HG02852 (cell line): ENCODE results near the gene GABRE.

Experiments used
- ATAC-seq: cut with Tn5 transposase; IDR thresholded peaks from one replicate; pipeline ENCODE4 v1.9.1; 2021; ENCODE audit warnings: mild to moderate bottlenecking, moderate library complexity; ENCODE audit not compliant: unreplicated experiment

Gene GABRE, protein sequence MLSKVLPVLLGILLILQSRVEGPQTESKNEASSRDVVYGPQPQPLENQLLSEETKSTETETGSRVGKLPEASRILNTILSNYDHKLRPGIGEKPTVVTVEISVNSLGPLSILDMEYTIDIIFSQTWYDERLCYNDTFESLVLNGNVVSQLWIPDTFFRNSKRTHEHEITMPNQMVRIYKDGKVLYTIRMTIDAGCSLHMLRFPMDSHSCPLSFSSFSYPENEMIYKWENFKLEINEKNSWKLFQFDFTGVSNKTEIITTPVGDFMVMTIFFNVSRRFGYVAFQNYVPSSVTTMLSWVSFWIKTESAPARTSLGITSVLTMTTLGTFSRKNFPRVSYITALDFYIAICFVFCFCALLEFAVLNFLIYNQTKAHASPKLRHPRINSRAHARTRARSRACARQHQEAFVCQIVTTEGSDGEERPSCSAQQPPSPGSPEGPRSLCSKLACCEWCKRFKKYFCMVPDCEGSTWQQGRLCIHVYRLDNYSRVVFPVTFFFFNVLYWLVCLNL

GRCh38 chrX:151974336-151975227 is at the start of gene GABRE:
Gene GABRE, minus strand, starts transcription at chrX:151974676. Its CDS starts 51 bp downstream, at chrX:151974625.
- no peak for ATAC-seq

DNA sequence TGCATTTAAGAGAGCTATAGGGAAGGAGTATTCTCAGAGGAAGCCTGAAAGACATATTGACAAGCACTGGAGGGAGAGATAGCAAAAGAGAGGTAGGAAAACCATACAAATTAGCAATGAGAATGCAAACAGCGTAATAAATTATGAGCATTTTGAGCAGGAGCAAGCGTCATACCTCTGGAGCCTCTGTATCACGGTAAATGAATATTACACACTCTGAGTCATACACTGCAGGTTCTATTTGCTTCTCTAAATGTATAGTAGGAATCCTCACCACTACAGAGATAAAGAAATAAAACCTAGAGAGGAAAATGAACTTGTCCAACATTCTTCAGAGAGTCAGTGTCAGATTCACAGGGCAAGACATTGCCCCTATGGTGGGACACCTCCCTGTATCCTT is 46.4 kb upstream of the GABRE start:
- no peak for ATAC-seq

DNA sequence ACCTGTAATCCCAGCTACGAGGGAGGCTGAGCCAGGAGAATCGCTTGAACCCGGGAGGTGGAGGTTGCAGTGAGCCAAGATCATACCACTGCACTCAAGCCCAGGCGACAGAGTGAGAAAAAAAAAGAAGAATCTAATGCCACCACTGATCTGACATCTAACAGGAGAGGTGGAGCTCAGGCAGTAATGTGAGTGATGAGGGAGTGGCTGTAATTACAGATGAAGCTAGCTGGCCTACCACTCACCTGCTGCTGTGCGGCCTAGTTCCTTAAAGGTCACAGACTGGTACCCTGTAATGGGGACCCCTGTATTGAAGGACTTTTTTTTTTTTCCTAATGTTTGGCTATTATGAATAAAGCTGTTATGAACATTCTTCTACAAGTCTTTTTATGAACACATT is 25.3 kb upstream of the GABRE start:
- ATAC-seq = no peak

DNA sequence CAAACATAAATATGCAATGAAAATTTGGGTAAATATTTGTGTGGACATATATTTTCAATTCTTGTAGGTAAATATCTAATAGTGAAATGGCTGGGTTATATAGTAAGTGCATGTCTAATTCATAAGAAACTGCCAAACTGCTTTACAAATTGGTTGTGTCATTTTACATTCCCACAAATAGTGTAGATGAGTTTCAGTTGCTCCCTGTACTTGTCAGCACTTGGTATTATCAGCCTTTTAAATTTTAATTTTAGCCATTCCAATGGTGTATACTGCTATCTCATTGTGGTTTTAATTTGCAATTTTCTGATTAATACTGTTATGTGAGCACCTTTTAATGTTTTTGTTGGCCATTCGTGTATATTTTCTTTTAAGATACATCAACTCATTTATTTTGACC is 23.1 kb upstream of the GABRE start:
- ATAC-seq = no peak

- no peak for ATAC-seq
Measured at GRCh38 chrX:151996347-151996746, 21.9 kb upstream of the GABRE start.

- ATAC-seq = no peak
Measured at GRCh38 chrX:151994476-151994875, 20.0 kb upstream of the GABRE start.

GRCh38 chrX:151988706-151989299 is 14.3 kb upstream of the GABRE start:
- no peak for ATAC-seq

GRCh38 chrX:151987108-151987507 is 12.6 kb upstream of the GABRE start:
- no peak for ATAC-seq

- ATAC-seq = no peak
Measured at GRCh38 chrX:151985955-151986354, 11.5 kb upstream of the GABRE start.

GRCh38 chrX:151985531-151985930 is 11.1 kb upstream of the GABRE start:
- ATAC-seq = no peak

DNA sequence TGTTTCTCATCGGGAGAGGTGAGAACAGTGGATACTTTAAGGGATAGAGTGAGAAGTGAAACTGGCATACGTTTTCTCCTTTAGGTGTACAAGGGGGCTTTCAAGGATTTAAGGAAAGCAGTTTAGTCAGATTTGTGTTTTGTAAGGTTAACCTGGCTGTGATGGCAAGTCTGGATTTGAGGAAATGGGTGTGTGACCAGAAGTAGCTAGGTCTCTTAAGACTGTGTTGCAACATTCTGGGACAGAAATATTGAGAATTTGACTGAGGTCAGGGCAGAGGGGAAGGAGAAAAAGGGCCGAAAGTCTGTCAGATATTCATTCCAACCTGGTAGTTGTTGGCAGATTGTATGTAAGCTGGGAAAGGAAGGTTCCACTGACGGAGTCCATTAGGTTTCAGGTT is 10.4 kb upstream of the GABRE start:
- ATAC-seq = no peak

- ATAC-seq = no peak
Measured at GRCh38 chrX:151984328-151984727, 9.9 kb upstream of the GABRE start.

- no peak for ATAC-seq
Measured at GRCh38 chrX:151983186-151983585, 8.7 kb upstream of the GABRE start.

GRCh38 chrX:151982222-151982621 is 7.7 kb upstream of the GABRE start:
- no peak for ATAC-seq

DNA sequence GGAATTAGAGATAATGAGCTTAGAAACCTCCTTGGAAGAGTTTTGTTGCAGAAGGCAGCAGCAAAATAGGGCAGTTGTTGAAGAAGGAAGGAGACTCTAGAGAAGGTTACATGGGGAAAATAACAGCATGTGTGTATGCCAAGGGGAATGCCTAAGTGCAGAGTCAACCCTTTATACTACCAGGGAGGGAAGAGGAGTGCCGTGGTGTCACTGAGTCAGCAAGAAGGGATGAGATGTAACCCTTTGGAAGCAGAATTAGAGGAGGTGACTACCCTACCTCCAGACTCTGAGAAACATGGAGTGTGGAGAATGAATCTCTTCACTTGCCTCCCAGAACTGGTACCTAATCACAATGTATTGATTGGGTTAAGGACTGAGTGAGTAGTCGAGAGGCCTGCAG is 6.7 kb upstream of the GABRE start:
- no peak for ATAC-seq

- no peak for ATAC-seq
Measured at GRCh38 chrX:151977923-151978322, 3.4 kb upstream of the GABRE start.

- ATAC-seq = no peak
Measured at GRCh38 chrX:151977009-151977408, 2.5 kb upstream of the GABRE start.

- no peak for ATAC-seq
Measured at GRCh38 chrX:151975736-151976275, 1.3 kb upstream of the GABRE start.

- ATAC-seq = no peak
Measured at GRCh38 chrX:151975228-151975593, 735 bp upstream of the GABRE start.

GRCh38 chrX:151973851-151974335 is 583 bp downstream of the GABRE start:
- ATAC-seq = no peak

GRCh38 chrX:151973060-151973661 is 1.3 kb downstream of the GABRE start:
- no peak for ATAC-seq
